ENCODE data around the gene CCDC157. TPM values are rescaled to one million over a fixed set of nuclear protein-coding genes. Genes with fewer than 3 reads are reported as not detected.
A peak's percentile ranks its signal among the peaks of the same experiment; 100 is the strongest.
"Not testable (repeated sequence)": the region's sequence is repeated elsewhere in the genome, so short reads cannot be mapped to it uniquely, and the experiment has no call there.

The CCDC157 gene
- total RNA-seq, 1 experiment from 2014 or later: 1.1 TPM

DNA sequence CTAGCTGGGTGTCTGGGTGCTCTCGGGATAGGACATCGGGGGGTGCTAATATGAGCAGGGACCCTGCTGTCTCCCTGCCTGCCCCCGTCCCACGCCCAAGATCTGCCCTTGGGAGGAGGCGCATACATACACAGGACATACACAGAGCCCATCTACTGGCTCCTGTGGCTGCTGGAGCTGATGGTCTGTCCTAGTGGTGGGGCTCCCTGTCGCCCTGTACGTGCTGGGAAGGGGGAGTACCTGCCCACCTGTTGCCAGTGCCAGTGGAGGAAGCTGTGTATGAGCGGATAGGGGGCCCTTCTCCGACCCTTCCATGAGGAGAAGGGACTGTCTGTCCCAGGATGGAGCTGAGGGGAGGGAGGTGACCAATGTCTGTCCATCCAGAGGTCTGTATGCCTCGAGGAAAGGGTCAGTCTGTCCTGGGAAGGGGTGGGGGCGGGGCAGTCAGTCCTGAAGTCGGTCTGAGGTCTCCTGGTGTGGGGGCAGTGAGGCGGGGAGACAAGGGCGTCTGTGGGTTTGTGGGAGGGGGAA, 31.0 kb upstream of the CCDC157 start:
- no peak for DNase-seq (ENCODE audit: low spot score)

DNA sequence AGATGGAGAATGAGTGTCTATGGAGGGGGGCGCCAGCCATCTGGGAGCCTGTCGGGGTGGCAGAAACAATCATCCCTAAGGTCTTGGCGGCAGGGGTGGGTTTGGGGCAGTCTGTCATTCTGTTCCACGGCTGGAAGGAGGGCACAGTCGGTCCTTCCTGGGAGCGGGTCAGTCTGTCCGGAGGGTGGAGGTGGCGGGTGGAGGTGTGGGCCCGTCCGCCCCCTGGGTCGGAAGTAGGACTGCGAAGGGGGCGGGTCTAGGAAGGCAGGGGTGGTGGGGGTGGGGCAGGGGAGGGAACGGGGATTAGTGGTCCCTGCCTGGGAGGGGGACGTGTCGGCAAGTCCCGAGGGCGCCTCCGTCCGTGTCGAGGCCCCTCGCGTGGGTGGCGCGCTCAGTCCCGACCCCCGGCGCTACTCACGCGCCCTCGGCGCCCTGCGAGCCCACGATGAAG, 30.5 kb upstream of the CCDC157 start:
- DNase-seq (ENCODE audit: low spot score): no peak

DNA sequence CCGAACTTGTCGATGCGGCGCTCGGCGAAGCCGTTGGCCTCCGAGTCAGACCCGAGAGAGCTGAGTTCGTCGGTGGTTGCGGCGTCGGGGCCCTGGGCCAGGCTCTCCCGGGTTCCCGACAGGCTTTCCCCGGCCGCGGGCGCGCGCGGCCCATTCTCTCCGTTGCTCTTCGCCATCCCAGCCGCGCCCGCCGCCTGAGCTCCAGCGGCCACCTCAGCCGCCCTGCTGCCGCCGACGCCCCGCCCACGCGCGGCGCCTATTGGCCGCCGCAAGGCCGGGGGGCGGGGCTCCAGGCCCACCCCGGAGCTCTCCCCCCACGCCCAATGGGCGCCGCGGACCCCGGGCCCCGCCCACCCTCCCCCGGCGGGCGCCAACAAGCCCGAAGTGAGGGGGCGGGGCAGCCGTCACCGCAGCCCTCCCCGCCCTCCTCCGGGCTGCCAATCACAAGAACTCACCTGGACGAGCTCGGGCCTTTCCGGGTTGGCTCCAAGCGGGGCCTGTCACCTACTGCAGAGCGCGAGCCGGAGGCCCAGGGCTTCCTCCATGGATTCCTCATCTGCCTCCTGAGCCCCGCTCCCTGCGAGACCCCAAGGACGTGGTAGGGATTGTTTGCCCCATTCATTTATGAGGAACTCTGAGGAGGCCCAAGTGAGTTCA, 30.0 kb upstream of the CCDC157 start, which contains the start of gene TBC1D10A:
TSS of gene TBC1D10A (minus strand) at position 236 of the 657 bp plus-strand sequence. CDS start at position 176, 60 bp downstream.
- peak; percentile 53 for DNase-seq (ENCODE audit: low spot score)

DNA sequence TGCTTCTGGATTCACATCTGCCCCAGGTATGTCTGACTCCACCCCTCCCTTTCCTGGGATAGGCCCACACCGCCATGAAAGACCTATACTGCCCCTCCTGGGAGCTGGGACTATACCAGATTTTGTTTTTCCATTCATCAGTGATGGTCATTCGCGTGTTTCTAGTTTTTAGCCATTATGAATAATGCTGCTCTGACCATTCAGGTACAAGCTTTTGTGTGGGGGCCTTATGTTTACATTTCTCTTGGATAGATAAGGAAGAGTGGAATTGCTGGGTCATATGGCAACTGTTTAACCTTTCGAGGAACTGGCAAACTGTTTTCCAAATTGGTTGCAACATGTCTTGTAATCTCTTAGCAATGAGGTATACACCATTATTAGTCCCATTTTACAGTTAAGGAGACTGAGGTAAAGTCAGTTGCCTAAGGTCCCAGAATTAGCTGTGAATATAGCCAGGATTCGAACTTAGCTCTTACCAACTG, 28.9 kb upstream of the CCDC157 start:
- no peak for DNase-seq (ENCODE audit: low spot score)

DNA sequence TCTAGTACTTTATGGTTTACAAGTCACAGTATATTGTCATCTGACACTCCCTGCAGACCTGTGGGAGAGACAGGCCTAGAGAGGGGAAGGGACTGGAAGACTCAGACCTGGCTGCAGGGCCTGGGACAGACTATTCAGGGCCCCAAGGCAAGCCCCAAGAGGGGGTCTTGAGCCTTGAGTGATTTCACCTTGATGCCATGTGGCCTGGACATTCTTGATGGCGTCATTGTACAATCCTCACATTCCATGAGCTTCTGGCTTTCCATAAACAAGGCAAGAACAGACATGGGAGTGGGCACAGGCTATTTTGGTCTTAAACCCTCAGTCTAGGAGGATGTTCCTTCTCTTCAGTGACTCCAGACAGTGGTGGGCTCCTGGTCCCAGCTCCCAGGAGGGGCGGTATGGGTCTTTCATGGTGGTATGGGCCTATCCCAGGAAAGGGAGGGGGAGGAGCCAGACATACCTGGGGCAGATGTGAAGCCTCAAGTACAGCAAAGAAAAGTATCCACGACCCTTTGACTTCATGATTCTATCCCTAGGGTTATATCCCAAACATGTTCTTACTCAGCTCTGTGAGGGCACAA, 28.2 kb upstream of the CCDC157 start:
- DNase-seq (ENCODE audit: low spot score): no peak

DNA sequence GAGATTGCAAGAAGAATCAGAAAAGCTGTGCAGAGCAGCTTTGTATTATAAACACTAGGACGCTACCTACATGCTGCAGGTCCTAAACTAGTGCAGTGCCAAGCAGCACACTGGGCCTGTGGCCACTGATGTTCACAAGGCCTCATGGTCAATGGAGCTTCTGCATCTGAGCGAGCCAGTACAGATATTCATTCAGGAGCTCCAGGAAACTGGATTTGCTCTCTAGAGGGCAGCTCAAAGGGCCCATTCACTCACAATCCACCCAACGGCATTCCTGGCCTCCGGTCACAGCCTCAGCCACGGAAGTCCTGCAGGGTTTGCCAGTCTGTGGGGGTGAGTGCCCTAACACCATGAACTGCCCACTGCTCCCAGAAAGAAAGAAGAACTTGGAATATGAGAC, 24.3 kb upstream of the CCDC157 start:
- DNase-seq (ENCODE audit: low spot score): no peak

DNA sequence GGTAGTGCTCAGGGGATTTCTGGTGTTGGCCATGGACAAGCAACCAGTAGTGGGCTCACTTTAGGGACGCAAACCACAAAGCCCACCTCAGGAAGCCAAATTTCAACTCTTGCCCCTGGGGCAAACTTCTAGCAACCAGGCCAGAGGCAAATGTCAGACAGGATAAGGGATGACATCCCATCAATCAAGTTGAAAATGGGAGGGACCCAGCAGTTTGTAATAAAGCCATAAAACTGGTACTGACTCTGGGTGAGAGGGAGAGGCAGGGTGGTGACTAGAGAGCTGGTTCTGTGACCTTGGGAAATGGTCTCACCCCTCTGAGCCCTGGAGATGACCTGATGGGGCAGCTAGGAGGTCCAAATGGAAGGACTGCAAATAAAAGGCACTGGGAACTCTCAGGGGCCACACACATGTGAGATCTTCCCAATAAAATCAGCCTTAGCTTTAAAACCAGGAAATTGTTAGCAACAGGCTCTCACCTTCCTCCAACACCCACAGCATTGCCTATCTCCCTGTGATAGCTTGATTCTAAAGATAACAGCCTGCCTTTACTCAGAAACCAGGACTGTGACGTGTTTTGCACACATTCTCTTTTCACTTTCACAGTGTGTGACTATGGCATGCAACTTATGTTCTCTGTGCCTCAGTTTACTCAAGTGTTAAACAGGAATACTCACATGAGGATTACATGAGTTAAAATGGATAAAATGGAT, 23.7 kb upstream of the CCDC157 start:
- DNase-seq (ENCODE audit: low spot score): no peak

DNA sequence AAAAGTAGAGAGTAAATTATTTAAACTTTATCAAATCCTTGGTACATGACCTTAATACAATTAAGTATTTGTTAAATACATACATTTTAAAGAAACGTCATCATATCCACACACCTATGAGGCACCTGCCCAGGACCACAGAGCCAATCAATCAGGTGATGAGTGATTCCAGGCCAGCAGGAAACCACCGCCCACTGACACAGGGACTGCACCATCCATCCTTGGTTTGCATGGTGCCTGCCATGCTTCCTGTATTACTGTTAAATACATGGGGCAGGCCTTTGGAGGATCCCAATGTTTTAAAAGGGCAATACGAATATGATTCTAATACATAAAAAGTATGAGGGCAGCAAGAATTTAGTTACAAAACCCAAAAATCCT, 23.1 kb upstream of the CCDC157 start:
- DNase-seq (ENCODE audit: low spot score): no peak

DNA sequence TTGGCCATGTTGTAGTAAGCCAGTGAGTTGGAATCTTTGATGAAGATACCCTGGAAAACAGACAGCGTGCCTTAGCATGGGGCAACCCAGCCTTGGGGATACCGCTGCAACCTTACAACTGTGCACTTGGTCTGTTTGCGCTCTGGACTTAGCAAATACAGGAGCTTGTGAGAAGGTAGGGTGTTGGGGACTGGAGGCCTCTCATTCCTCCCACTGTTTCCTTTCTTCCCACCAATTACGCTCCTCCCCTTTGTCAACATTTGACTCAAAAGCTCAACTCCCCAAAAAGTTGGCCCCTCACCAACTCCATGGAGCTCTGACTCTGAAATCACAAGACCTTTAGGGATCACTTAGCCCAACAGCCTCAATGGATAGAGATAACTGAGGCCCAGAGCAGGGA, 22.2 kb upstream of the CCDC157 start:
- no peak for DNase-seq (ENCODE audit: low spot score)

DNA sequence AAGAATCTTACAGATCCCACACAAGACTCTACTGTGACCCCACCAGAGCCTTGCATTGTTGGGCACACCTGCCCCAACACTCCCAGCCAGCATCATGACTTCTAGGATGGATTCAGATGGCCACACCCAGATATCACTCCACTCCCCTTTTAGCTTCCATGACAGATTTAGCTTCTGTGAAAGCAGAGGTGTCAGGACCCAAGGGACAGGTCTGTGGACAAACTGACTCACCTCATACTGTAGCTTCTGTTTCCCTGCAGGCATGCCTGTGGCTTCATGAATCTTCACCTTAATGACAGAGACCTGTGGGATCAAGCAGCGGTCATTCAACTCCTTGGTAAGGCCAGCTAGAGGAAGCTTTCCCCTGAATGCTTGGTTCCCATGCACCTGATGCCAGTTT, 21.6 kb upstream of the CCDC157 start:
- DNase-seq (ENCODE audit: low spot score): no peak

DNA sequence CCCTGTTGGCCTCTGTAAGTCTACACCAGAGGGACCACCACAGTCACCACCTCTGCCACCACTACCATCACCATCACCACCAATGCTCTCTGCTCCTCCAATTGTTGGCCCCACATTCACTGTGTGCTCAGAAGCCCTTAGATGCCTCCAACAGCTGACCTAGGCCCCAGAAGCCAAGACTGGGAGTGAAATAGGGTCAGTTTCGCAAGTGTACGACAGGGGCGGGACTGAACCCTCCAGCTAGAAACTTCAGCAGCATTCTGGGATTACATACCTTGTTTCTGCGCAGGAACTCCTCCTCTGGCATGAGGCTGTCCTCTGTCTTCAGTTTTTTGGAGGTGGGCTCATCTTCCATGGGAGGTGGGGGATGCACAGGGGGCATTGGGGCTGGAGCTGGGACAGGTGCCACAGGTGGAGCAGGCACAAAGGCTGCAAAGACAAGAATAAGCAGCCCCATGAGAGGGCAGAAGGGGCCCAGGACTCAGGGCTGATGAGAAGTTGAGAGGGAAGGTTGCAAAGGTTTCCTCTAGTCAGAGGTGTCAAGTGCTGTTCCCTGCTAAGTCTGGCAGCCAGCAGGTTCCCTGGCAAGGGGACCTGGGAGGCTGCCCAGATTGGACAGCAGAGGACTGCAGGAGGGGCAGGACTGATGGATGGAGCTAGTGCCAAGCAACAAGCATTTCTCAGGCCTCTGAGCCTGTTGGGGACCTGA, 19.9 kb upstream of the CCDC157 start:
- no peak for DNase-seq (ENCODE audit: low spot score)

DNA sequence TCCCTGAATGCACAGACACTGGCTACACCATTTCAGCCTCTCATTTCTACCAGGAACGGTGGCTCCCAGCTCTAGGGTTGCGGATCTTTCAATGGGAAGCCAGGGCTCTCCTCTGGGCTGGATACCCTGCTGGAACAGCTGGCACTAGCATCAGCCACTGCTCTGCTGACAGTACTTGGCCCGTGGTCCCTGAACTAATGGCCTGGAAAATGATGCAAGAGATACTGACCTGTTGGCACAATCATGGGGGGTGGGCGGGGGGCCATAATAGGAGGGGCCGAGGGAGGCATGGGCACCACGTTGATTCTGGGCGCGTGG, 19.4 kb upstream of the CCDC157 start:
- no peak for DNase-seq (ENCODE audit: low spot score)

DNA sequence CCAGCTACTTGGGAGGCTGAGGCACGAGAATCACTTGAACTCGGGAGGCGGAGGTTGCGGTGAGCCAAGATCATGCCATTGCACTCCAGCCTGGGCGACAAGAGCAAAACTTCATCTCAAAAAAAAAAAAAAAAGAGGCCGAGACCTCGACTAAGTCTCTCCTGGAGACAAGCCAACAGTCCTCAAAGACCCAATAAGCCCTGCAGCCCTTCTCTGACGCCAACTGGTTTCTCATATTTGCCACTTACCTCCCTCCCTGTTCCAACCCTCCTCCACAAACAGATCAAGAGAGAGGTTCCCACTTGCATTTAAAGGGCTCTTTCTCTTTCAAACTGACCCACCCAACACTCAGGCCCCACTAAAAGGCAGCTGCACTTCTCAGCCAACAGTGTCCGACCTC, 18.5 kb upstream of the CCDC157 start:
- not testable (repeated sequence) for DNase-seq (ENCODE audit: low spot score)

DNA sequence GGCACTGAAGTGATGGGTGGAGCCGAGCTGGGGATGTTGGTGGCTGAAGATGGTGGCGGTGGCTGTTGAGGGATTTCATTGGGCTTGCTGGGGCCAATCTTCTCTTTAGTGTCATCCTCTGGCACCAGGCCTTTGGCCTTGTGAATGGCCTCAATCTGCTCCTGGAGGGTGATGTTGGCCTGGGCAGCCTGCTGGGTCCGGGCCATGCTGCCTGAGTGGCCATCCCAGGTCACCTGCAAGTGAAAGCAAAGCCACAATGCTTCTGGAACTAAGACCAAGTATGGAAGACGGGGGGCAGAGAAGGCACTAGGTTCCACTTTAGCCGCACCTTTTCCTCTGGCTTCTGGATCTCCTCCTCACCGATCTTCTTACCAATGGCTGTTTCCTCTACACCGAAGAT, 18.0 kb upstream of the CCDC157 start:
- no peak for DNase-seq (ENCODE audit: low spot score)

DNA sequence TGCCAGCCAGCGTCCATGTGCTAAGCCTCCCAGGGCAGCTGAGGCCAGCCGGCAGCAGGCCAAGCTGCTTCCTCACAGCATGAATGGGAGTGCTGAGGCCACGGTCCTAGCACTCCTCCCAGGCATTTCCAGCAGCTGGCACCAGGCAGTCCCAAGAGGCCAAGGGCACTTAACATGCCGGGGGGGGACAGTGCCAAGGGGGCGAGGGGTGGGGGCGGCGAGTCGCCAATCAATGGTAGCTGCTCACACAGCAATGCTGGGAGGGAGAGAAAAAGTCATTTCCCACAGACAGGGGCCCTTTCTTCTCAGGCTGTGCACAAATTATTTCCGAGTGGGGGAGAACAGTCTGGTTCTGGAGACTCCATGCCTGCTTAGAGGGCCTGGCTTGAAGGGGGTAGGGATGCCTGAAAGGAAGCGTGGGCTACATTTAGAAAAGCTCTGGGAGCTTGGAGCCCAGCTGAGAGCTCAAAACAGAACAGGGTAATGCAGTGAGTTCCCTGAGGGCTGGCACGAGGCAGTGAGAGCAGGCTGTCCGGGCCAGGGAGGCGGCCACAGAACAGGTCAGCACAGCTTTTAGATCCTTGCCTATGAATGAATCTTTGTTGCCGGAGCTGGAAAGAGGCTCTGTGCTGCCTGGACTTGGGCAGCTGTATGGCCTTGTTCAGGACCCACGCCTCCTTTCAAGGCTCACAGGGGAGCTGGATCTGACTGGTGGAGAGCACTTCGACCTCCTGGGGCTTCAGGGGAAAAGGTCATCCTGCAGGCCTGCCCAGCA, 15.7 kb upstream of the CCDC157 start:
- no peak for DNase-seq (ENCODE audit: low spot score)

DNA sequence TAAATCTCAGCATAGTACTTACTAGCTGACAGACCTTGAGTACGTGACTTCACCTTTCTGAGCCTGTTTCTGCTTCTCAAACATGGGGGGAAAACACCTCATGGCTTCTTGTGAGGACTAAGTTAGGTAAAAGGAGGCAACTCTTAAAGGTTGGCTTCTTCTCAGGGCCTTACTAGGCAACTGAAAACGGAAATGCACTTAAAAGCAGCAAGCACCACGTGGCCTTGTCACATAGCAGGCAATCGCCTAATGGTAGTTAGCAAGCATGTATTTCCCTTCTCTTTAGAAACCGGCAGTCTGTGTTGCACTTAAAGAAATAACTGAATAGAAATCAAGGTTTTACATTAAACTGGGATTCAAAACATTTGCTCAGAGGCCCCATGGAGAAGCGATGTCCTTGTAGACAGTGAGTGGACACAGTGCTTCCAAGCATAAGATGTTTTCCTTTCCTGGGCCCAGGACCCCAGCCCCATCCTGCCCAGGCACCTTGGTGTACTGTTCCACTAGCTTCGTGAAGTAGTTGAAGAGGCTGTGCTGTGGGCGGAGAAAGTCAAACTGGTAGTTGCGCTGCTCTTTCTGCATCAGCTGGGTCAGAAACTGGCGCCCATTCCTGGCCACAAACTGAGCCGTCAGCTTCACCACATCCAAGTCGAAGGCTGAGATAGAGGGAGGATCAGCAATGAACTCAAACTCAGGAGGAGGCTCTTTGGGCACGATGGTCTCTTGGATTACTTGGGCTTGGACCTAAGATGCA, 12.2 kb upstream of the CCDC157 start:
- no peak for DNase-seq (ENCODE audit: low spot score)

DNA sequence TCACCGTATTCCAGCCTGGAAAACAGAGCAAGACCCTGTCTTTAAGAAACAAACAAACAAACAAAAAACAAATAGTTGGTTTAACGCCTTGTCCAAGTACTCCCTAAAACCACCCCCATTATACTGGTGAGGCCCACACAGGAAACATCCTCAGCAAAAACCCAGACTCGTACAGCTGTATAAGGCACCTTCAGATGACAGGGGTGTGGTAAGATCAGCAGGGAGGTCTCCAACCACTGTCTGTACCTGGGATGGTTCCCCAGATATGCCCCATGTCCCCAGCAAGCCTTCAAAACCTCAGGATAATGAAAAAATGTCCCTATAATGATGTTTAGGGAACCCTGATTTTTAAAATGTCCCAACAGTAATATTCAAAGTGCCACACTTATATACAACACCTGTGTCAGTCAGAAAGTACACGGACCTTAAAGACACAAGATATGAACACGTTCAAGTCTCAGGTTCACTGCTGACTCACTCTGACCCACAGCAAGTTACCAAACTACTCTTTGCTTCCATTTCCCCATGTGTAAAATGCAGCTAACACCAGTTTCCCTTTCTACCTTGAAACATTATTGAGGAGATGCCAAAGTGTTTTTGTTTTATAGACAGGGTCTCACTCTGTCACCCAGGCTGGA, 9.4 kb upstream of the CCDC157 start:
- DNase-seq (ENCODE audit: low spot score): no peak

DNA sequence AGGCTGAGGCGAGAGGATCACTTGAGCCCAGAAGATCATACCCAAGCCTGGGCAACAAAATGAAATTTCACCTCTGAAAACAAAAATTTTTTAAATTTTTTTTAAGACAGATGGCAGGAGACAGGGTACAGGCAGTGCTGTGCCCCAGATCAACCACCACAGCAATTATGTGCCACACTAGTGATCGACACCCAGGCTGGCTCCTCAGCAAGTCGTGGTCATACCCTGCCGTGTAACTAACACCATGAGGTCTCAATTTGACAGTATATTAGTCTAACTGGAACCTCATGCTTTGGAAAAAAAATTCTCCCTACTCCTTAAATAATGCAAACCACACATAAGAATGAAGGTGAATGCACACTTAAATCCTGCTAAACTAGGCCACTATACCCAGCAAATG, 8.4 kb upstream of the CCDC157 start:
- DNase-seq (ENCODE audit: low spot score): no peak

DNA sequence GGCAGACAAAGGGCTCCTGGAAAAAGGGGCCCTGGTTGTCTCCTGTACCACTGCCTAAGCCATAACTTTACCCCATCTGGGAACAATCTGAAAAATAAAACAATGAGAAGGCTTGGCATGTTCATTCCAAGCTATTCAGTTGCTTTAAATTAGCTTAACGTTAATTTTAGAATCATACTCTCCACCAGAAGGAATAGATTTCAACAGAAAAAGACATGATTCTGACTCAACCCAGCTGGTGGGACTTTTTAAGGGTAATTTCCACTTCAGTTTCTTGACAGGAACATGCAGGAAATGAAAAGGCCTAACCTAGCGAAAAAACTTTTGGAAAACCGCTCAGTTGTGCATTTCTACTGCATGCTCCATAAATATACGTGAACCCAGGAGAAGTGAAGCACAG, 8.0 kb upstream of the CCDC157 start:
- no peak for DNase-seq (ENCODE audit: low spot score)

DNA sequence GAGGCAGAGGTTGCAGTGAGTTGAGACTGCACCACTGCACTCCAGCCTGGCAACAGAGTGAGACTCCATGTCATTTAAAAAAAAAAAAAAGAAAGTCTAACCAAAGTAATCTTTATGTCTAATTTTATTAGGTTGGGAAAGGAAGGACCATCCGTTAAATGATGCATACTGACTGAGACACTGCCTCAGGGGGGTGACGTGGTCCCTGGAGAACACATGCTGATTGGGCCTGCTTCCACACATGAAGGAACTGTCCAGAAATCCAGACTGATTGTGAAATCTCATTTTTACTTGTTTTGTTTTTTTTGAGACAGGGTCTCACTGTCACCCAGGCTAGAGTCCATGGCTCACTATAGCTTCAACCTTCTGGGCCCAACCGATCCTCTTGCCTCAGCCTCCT, 5.6 kb upstream of the CCDC157 start:
- DNase-seq (ENCODE audit: low spot score): no peak
